Measurements from ENCODE around the gene PER3.

- TF ChIP-seq POLR2A (IDR thresholded peaks at IDR 0.05): no peak
- TF ChIP-seq, protein P1, sequence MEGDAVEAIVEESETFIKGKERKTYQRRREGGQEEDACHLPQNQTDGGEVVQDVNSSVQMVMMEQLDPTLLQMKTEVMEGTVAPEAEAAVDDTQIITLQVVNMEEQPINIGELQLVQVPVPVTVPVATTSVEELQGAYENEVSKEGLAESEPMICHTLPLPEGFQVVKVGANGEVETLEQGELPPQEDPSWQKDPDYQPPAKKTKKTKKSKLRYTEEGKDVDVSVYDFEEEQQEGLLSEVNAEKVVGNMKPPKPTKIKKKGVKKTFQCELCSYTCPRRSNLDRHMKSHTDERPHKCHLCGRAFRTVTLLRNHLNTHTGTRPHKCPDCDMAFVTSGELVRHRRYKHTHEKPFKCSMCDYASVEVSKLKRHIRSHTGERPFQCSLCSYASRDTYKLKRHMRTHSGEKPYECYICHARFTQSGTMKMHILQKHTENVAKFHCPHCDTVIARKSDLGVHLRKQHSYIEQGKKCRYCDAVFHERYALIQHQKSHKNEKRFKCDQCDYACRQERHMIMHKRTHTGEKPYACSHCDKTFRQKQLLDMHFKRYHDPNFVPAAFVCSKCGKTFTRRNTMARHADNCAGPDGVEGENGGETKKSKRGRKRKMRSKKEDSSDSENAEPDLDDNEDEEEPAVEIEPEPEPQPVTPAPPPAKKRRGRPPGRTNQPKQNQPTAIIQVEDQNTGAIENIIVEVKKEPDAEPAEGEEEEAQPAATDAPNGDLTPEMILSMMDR (IDR thresholded peaks at IDR 0.05): no peak
These were observed 12.2 kb upstream of the PER3 start for GRCh38 chr1:7771823-7772299.
